ENCODE data around the gene APOBEC3A. TPM values are rescaled to one million over a fixed set of nuclear protein-coding genes. Genes with fewer than 3 reads are reported as not detected.

Gene APOBEC3A
- total and polyA plus RNA-seq, 2 of the 8 experiments (the other 6 are each of a cell fraction or from before 2014, with no cell fraction given) = not detected

- TF ChIP-seq ATF3 (IDR thresholded peaks at IDR 0.05; ENCODE audit: insufficient read depth, low read depth, low read length) (no peak), CEBPB (IDR thresholded peaks at IDR 0.05; ENCODE audit: low read depth, low read length) (no peak)
Observed at GRCh38 chr22:38907767-38908166, 49.6 kb upstream of the APOBEC3A start (continued).
